Upper lobe of left lung (tissue), 4 donors: Measurements from ENCODE around the gene ZNF423.
"Not testable (repeated sequence)": the region's sequence is repeated elsewhere in the genome, so short reads cannot be mapped to it uniquely, and the experiment has no call there.

Source experiments
- EP300 ChIP-seq, 4 donors: sonication (generic); formaldehyde crosslinking; IDR thresholded peaks; one replicate each; pipeline ENCODE4 v1.5.1; 2017; ENCODE audit warnings: antibody characterized with exemption in 4 of 4, control low read depth in 2 of 4
- POLR2A ChIP-seq, 4 donors: fragments of 450-650 bp; IDR thresholded peaks; one replicate each; pipeline ENCODE4 v1.5.1; 2016 to 2017; ENCODE audit warnings: antibody characterized with exemption in 4 of 4, mild to moderate bottlenecking in 2 of 4
- POLR2AphosphoS5 ChIP-seq, 2 donors: sonication (generic); formaldehyde crosslinking; IDR thresholded peaks; one replicate each; pipeline ENCODE4 v1.5.1; 2017; ENCODE audit warnings: antibody characterized with exemption in 2 of 2
- TF ChIP-seq, protein P1 (sequence below), 6 experiments: fragments of 450-650 bp in 4 of 6; fragments of 200-600 bp in 2 of 6; sonication (generic) in 2 of 6; IDR thresholded peaks; one replicate each; pipeline ENCODE4 v1.5.1; 2016 to 2019; ENCODE audit warnings: antibody characterized with exemption in 6 of 6

GRCh38 chr16:49506058-49507013, 349.6 kb downstream of the ZNF423 start:
- TF ChIP-seq, protein P1, sequence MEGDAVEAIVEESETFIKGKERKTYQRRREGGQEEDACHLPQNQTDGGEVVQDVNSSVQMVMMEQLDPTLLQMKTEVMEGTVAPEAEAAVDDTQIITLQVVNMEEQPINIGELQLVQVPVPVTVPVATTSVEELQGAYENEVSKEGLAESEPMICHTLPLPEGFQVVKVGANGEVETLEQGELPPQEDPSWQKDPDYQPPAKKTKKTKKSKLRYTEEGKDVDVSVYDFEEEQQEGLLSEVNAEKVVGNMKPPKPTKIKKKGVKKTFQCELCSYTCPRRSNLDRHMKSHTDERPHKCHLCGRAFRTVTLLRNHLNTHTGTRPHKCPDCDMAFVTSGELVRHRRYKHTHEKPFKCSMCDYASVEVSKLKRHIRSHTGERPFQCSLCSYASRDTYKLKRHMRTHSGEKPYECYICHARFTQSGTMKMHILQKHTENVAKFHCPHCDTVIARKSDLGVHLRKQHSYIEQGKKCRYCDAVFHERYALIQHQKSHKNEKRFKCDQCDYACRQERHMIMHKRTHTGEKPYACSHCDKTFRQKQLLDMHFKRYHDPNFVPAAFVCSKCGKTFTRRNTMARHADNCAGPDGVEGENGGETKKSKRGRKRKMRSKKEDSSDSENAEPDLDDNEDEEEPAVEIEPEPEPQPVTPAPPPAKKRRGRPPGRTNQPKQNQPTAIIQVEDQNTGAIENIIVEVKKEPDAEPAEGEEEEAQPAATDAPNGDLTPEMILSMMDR (IDR thresholded peaks at IDR 0.05) = not testable (repeated sequence)
- TF ChIP-seq POLR2AphosphoS5, POLR2A, EP300 (IDR thresholded peaks at IDR 0.05): not testable (repeated sequence)
